H1 (cell line): ENCODE results near the gene ANXA6. TPM values are rescaled to one million over a fixed set of nuclear protein-coding genes. Genes with fewer than 3 reads are reported as not detected.

ENCODE experiments used
- CTCF ChIA-PET: fragments of 300-600 bp; sonication (Branson Sonifier 250); formaldehyde crosslinking; loops from one replicate; lab custom pipeline; 2021; ENCODE audit not compliant: partially characterized antibody; lab: Charles Lee
- POLR2A ChIA-PET: fragments of 300-600 bp; sonication (Branson Sonifier 250); formaldehyde crosslinking; loops from one replicate; lab custom pipeline; 2021; ENCODE audit warnings: inconsistent platforms; ENCODE audit not compliant: partially characterized antibody; lab: Charles Lee
- DNase-seq, 2 experiments: peaks; one replicate each; pipeline versions ENCODE4 v3.0.0 to v3.0.0-alpha.2; 2010 to 2022; ENCODE audit warnings: low spot score in 2 of 2, low read depth in 1 of 2, mixed read lengths in 1 of 2
- FAIRE-seq: peaks from 2 replicates; lab custom pipeline; 2011; peaks lifted over from hg19 to GRCh38; lab: Jason Lieb, UNC
- H2AFZ ChIP-seq: 2 replicates; pipeline ENCODE4 v1.8.1; 2012; ENCODE audit warnings: low read length, inconsistent platforms
- H2AK5ac ChIP-seq: 2 replicates; pipeline ENCODE4 v1.6.1; 2013; ENCODE audit warnings: low read depth, low read length
- H2BK120ac ChIP-seq: replicated peaks from 2 replicates; pipeline ENCODE3; 2013; ENCODE audit warnings: low read depth, low read length, inconsistent platforms
- H2BK12ac ChIP-seq: 2 replicates; pipeline ENCODE4 v1.6.1; 2013; ENCODE audit warnings: low read depth, low read length
- H2BK15ac ChIP-seq: 2 replicates; pipeline ENCODE4 v1.6.1; 2013; ENCODE audit warnings: low read length
- H2BK20ac ChIP-seq: 2 replicates; pipeline ENCODE4 v1.6.1; 2013; ENCODE audit warnings: low read length
- H2BK5ac ChIP-seq: 2 replicates; pipeline ENCODE4 v1.6.1; 2013; ENCODE audit warnings: low read depth, low read length
- H3K14ac ChIP-seq: 2 replicates; pipeline ENCODE4 v1.6.1; 2013; ENCODE audit warnings: inconsistent platforms; ENCODE audit not compliant: insufficient read length
- H3K18ac ChIP-seq: 2 replicates; pipeline ENCODE4 v1.6.1; 2013; ENCODE audit warnings: low read length; ENCODE audit errors: extremely low read depth
- H3K23ac ChIP-seq: 2 replicates; pipeline ENCODE4 v1.6.1; 2013; ENCODE audit warnings: inconsistent platforms; ENCODE audit not compliant: insufficient read length
- H3K23me2 ChIP-seq: 2 replicates; pipeline ENCODE4 v1.6.1; 2013; ENCODE audit warnings: low read depth, low read length
- H3K27ac ChIP-seq: 2 replicates; pipeline ENCODE4 v1.6.1; 2011; ENCODE audit warnings: low read depth, low read length, inconsistent platforms
- H3K27me3 ChIP-seq, 4 experiments: replicated peaks in 1 of 4; 1 replicate in 1 of 4; 2 replicates in 3 of 4; pipeline versions ENCODE4 v1.6.1 to v1.8.1; 2011 to 2013; ENCODE audit warnings: low read length in 3 of 4, mild to moderate bottlenecking in 3 of 4, inconsistent platforms in 2 of 4, mixed read lengths in 2 of 4, moderate library complexity in 1 of 4; ENCODE audit not compliant: control insufficient read depth in 3 of 4, insufficient read depth in 3 of 4; ENCODE audit errors: extremely low read depth in 1 of 4
- H3K36me3 ChIP-seq, 4 experiments: 2 replicates each; pipeline versions ENCODE4 v1.6.1 to v1.8.1; 2011 to 2013; ENCODE audit warnings: mild to moderate bottlenecking in 4 of 4, low read length in 3 of 4, moderate library complexity in 2 of 4, control low read depth in 1 of 4, inconsistent platforms in 1 of 4; ENCODE audit not compliant: insufficient read depth in 4 of 4, control insufficient read depth in 2 of 4
- H3K4ac ChIP-seq: replicated peaks from 2 replicates; pipeline ENCODE3; 2013; ENCODE audit warnings: low read length, low read depth, mixed read lengths, inconsistent platforms; ENCODE audit not compliant: insufficient read length
- H3K4me1 ChIP-seq, 4 experiments: replicated peaks in 1 of 4; 1 replicate in 1 of 4; 2 replicates in 3 of 4; pipeline versions ENCODE4 v1.6.1 to v1.8.1; 2011 to 2013; ENCODE audit warnings: low read length in 3 of 4, inconsistent platforms in 2 of 4, mixed read lengths in 1 of 4; ENCODE audit not compliant: insufficient read depth in 4 of 4, control insufficient read depth in 3 of 4
- H3K4me2 ChIP-seq, 2 experiments: 2 replicates each; pipeline versions ENCODE4 v1.6.1 to v1.8.1; 2011 to 2013; ENCODE audit warnings: low read depth in 2 of 2, low read length in 2 of 2, control low read depth in 1 of 2, inconsistent platforms in 1 of 2, mild to moderate bottlenecking in 1 of 2; ENCODE audit not compliant: insufficient read depth in 1 of 2
- H3K4me3 ChIP-seq, 4 experiments: fragments of 200-600, 300-600 bp in 1 of 4; sonication (generic), shearing (Covaris generic), sonication (Bioruptor Twin) in 1 of 4; 2 replicates each; pipeline versions ENCODE4 v1.5.1 to v1.8.1; 2011 to 2016; ENCODE audit warnings: low read length in 4 of 4, low read depth in 3 of 4, control low read depth in 2 of 4, inconsistent platforms in 2 of 4, mild to moderate bottlenecking in 2 of 4, mixed read lengths in 1 of 4, moderate library complexity in 1 of 4; ENCODE audit not compliant: insufficient read depth in 2 of 4; ENCODE audit errors: extremely low read depth in 1 of 4
- H3K56ac ChIP-seq: replicated peaks from 2 replicates; pipeline ENCODE3; 2013; ENCODE audit warnings: low read depth, mild to moderate bottlenecking, mixed read lengths, low read length, inconsistent platforms; ENCODE audit not compliant: insufficient read length
- H3K79me1 ChIP-seq: 2 replicates; pipeline ENCODE4 v1.6.1; 2013; ENCODE audit warnings: low read depth, low read length, control low read depth
- H3K79me2 ChIP-seq, 2 experiments: 2 replicates each; pipeline versions ENCODE4 v1.6.1 to v1.8.1; 2012 to 2013; ENCODE audit warnings: low read length in 2 of 2, mild to moderate bottlenecking in 2 of 2, inconsistent platforms in 1 of 2; ENCODE audit not compliant: insufficient read depth in 2 of 2, control insufficient read depth in 1 of 2
- H3K9ac ChIP-seq, 4 experiments: replicated peaks in 1 of 4; 1 replicate in 1 of 4; 2 replicates in 3 of 4; pipeline versions ENCODE4 v1.6.1 to v1.8.1; 2011 to 2013; ENCODE audit warnings: low read depth in 3 of 4, low read length in 3 of 4, control low read depth in 2 of 4, mild to moderate bottlenecking in 2 of 4, moderate library complexity in 2 of 4, inconsistent platforms in 1 of 4; ENCODE audit errors: extremely low read depth in 1 of 4
- H3K9me3 ChIP-seq, 2 experiments: 2 replicates each; pipeline versions ENCODE4 v1.6.1 to v1.8.1; 2012 to 2013; ENCODE audit warnings: mild to moderate bottlenecking in 2 of 2, moderate library complexity in 2 of 2, control low read depth in 1 of 2, inconsistent platforms in 1 of 2, low read depth in 1 of 2, low read length in 1 of 2, mixed read lengths in 1 of 2; ENCODE audit not compliant: insufficient read depth in 2 of 2
- H4K20me1 ChIP-seq, 2 experiments: replicated peaks in 1 of 2; 2 replicates each; pipeline versions ENCODE3 to v1.8.1; 2011 to 2013; ENCODE audit warnings: inconsistent platforms in 2 of 2, low read length in 2 of 2, mild to moderate bottlenecking in 1 of 2; ENCODE audit not compliant: insufficient read depth in 2 of 2, control insufficient read depth in 1 of 2
- H4K5ac ChIP-seq: 2 replicates; pipeline ENCODE4 v1.6.1; 2013; ENCODE audit warnings: low read length, low read depth, mixed read lengths, inconsistent platforms; ENCODE audit not compliant: insufficient read length
- H4K8ac ChIP-seq: 2 replicates; pipeline ENCODE4 v1.8.0; 2013; ENCODE audit warnings: mild to moderate bottlenecking, moderate library complexity, low read length, inconsistent platforms; ENCODE audit not compliant: insufficient read depth; ENCODE audit errors: extremely low read depth
- H4K91ac ChIP-seq: replicated peaks from 2 replicates; pipeline ENCODE3; 2013; ENCODE audit warnings: low read length, mixed read lengths, inconsistent platforms; ENCODE audit not compliant: insufficient read length
- CEBPB ChIP-seq: IDR thresholded peaks from 2 replicates; pipeline ENCODE4 v1.6.1; 2012; ENCODE audit warnings: low read depth, low read length
- JUN ChIP-seq: IDR thresholded peaks from 2 replicates; pipeline ENCODE4 v1.6.1; 2011; ENCODE audit warnings: low read depth, mild to moderate bottlenecking, improper control_type of control experiment, low read length
- SIX5 ChIP-seq: IDR thresholded peaks from 2 replicates; pipeline ENCODE4 v1.6.1; 2011; ENCODE audit warnings: mild to moderate bottlenecking, low read depth, low read length
- YY1 ChIP-seq: IDR thresholded peaks from 2 replicates; pipeline ENCODE4 v1.6.1; 2011; ENCODE audit warnings: low read depth, mild to moderate bottlenecking, low read length
- WGBS, 2 experiments: shearing (Covaris generic) in 1 of 2; methylation state at CpG; one replicate each; pipeline versions ENCODE4 v1.1.6 to v1.1.7; 2013 to 2015; ENCODE audit warnings: low lambda C conversion rate in 2 of 2, mixed read lengths in 2 of 2, inconsistent platforms in 1 of 2, low coverage in 1 of 2, missing lambda C conversion rate in 1 of 2; ENCODE audit not compliant: insufficient replicate concordance in 2 of 2, insufficient coverage in 1 of 2, insufficient read length in 1 of 2; ENCODE audit errors: extremely low coverage in 1 of 2, missing lambda C conversion rate in 1 of 2; 5-methylcytosine and 5-hydroxymethylcytosine counted together
- polyA plus RNA-seq, 7 experiments: library from polyadenylated mRNA; depleted of rRNA in 3 of 7; stranded (reverse) in 5 of 7; unstranded in 2 of 7; fragments of >200 nt in 5 of 7; fragments of 200-250 nt in 2 of 7; gene quantifications; 1 replicate in 5 of 7; 2 replicates in 1 of 7; 4 replicates in 1 of 7; pipeline versions ENCODE4 v1.2.1 to v1.2.3, GENCODE V29; 2011 to 2013; ENCODE audit warnings: missing spikeins in 2 of 7, mixed read lengths in 2 of 7
- total RNA-seq: library from RNA; stranded (reverse); fragmentation: NEBNext Ultra II Directional; extraction: Animal tissue kit (Norgen Biotek cat#: 25700); gene quantifications from 2 replicates; pipeline ENCODE4 v1.2.1, GENCODE V29; 2021

Gene ANXA6
- total and polyA plus RNA-seq, 2 of the 8 experiments (the other 6 are each of a cell fraction or from before 2014, with no cell fraction given): 61.3 to 78.6 TPM

GRCh38 chr5:151100681-151101080 is 56.9 kb downstream of the ANXA6 start:
- Histone ChIP-seq H3K18ac (no peak overlapping the region), H2BK120ac (no peak overlapping the region), H3K4ac (no peak overlapping the region), H4K91ac (no peak overlapping the region), H2AFZ (no peak overlapping the region), H3K79me1 (no peaks in the 10 kb centered on the region), H3K4me2 (no peak overlapping the region), H3K14ac (no peak overlapping the region), H4K20me1 (no peaks in the 10 kb centered on the region), H2BK20ac (no peak overlapping the region), H3K23me2 (no peaks in the 10 kb centered on the region)
- 71% methylated on average over 4 of the region's 4 CpGs; no CpG with 5 or more reads in 1 of the 2 experiments for WGBS, 2 experiments
- ChIA-PET POLR2A (no interaction called here), CTCF (interaction anchor here (0.8 to 7.4 kb wide), 4 partner anchors 14 to 48 kb away, joined by 3 to 42 read pairs (median 16); no protein-coding TSS in a partner anchor)
- no peak for FAIRE-seq
- TF ChIP-seq SIX5: no peak
- no peak for TF ChIP-seq CEBPB
- TF ChIP-seq YY1: no peak
- no peak for TF ChIP-seq JUN
- TF ChIP-seq, all 59 proteins: peak for 0
- H3K56ac ChIP-seq: no peak overlapping the region
- peaks cover 0 to 2% (median 0%) of the 10 kb centered on the region in 4 experiments; a peak in 1 of 7 replicates for H3K4me1 ChIP-seq
- H3K23ac ChIP-seq: no peak overlapping the region
- H3K79me2 ChIP-seq: no peaks in the 10 kb centered on the region
- H3K36me3 ChIP-seq: no peaks in the 10 kb centered on the region; a peak in 1 of 8 replicates
- no peak overlapping the region for H3K27ac ChIP-seq
- no peak overlapping the region for H2BK12ac ChIP-seq
- no peak overlapping the region for H2BK5ac ChIP-seq
- H4K8ac ChIP-seq: no peak overlapping the region
- H4K5ac ChIP-seq: no peak overlapping the region
- DNase-seq: no peak
- H3K9ac ChIP-seq: no peak overlapping the region
- H3K4me3 ChIP-seq: no peak overlapping the region
- H2AK5ac ChIP-seq: no peak overlapping the region
- H3K9me3 ChIP-seq: no peaks in the 10 kb centered on the region
- no peaks in the 10 kb centered on the region for H3K27me3 ChIP-seq
- H2BK15ac ChIP-seq: no peak overlapping the region
